Left ventricle myocardium inferior (tissue), 1 donor: Measurements from ENCODE around the gene SLC38A5. TPM values are rescaled to one million over a fixed set of nuclear protein-coding genes. Genes with fewer than 3 reads are reported as not detected.
A peak's percentile ranks its signal among the peaks of the same experiment; 100 is the strongest.

Source experiments
- DNase-seq: peaks from one replicate; pipeline ENCODE4 v3.0.0-alpha.2; 2020
- H3K27ac ChIP-seq: fragments of 200-600 bp; replicated peaks from 2 replicates; pipeline ENCODE4 v1.8.0; 2021
- H3K27me3 ChIP-seq: fragments of 200-600 bp; 2 replicates; pipeline ENCODE4 v1.8.0; 2021; ENCODE audit warnings: low read depth
- H3K36me3 ChIP-seq: fragments of 200-600 bp; 2 replicates; pipeline ENCODE4 v1.8.0; 2021
- H3K4me1 ChIP-seq: fragments of 200-600 bp; 2 replicates; pipeline ENCODE4 v1.8.0; 2021
- H3K4me3 ChIP-seq: fragments of 200-600 bp; 2 replicates; pipeline ENCODE4 v1.8.0; 2021; ENCODE audit warnings: mild to moderate bottlenecking, moderate library complexity
- H3K9me3 ChIP-seq: fragments of 200-600 bp; replicated peaks from 2 replicates; pipeline ENCODE4 v1.8.0; 2021
- CTCF ChIP-seq: fragments of 200-600 bp; IDR thresholded peaks from 2 replicates; pipeline ENCODE4 v1.8.0; 2021; ENCODE audit warnings: antibody characterized with exemption, mild to moderate bottlenecking, borderline replicate concordance
- intact Hi-C: fragments of 100-400 bp; cut with micrococcal nuclease; formaldehyde crosslinking; loops from one replicate; pipeline ENCODE4 v1.11.0; 2022
- total RNA-seq: library from RNA; stranded (reverse); fragmentation: NEBNext Ultra II Directional; extraction: Animal tissue kit (Norgen Biotek cat#: 25700); gene quantifications from one replicate; pipeline ENCODE4 v1.2.1, GENCODE V29; 2021
- donor health status: DM: no; HTN: yes; CAD: no; lungs with severe emphysema.

SLC38A5 gene
- total RNA-seq, 1 donor from 2014 or later, result 0.71 TPM

GRCh38 chrX:48468693-48469691 is 1.1 kb downstream of the SLC38A5 start:
- intact Hi-C loops, result no loop called here

GRCh38 chrX:48468247-48468671 is 1.8 kb downstream of the SLC38A5 start:
- peaks cover 12% of the 10 kb centered on the region for H3K27me3 ChIP-seq
- intact Hi-C loops, result no loop called here
- H3K4me3 ChIP-seq, result no peak overlapping the region
- no peak for DNase-seq
- no peaks in the 10 kb centered on the region for H3K4me1 ChIP-seq
- no peak overlapping the region for H3K27ac ChIP-seq
- no peaks in the 10 kb centered on the region for H3K9me3 ChIP-seq
- H3K36me3 ChIP-seq, result no peaks in the 10 kb centered on the region
- no peak for TF ChIP-seq CTCF

More at GRCh38 chrX:48468693-48469691, 1.1 kb downstream of the SLC38A5 start:
- no peak for DNase-seq
- no peak overlapping the region for H3K27ac ChIP-seq
- no peak overlapping the region for H3K4me3 ChIP-seq
- H3K4me1 ChIP-seq, result no peaks in the 10 kb centered on the region
- H3K9me3 ChIP-seq, result no peaks in the 10 kb centered on the region
- no peak for TF ChIP-seq CTCF
- H3K36me3 ChIP-seq, result no peaks in the 10 kb centered on the region
- peaks cover 12% of the 10 kb centered on the region for H3K27me3 ChIP-seq

- Histone ChIP-seq H3K27ac (no peak overlapping the region), H3K4me3 (no peak overlapping the region)
Observed at GRCh38 chrX:48467281-48467761, 2.7 kb downstream of the SLC38A5 start.

GRCh38 chrX:48466696-48467095 is 3.4 kb downstream of the SLC38A5 start:
- H3K27ac ChIP-seq, result no peak overlapping the region
- no peak for TF ChIP-seq CTCF
- peaks cover 12% of the 10 kb centered on the region for H3K27me3 ChIP-seq
- DNase-seq, result no peak
- H3K4me3 ChIP-seq, result no peak overlapping the region
- intact Hi-C loops, result no loop called here
- no peaks in the 10 kb centered on the region for H3K9me3 ChIP-seq
- no peaks in the 10 kb centered on the region for H3K36me3 ChIP-seq
- no peaks in the 10 kb centered on the region for H3K4me1 ChIP-seq

More at GRCh38 chrX:48467281-48467761, 2.7 kb downstream of the SLC38A5 start:
- intact Hi-C loops, result no loop called here
- DNase-seq, result no peak
- Histone ChIP-seq H3K4me1 (no peaks in the 10 kb centered on the region), H3K36me3 (no peaks in the 10 kb centered on the region), H3K27me3 (peaks cover 12% of the 10 kb centered on the region), H3K9me3 (no peaks in the 10 kb centered on the region)
- TF ChIP-seq CTCF, result no peak

- DNase-seq, result no peak
- H3K9me3 ChIP-seq, result no peaks in the 10 kb centered on the region
- no peak overlapping the region for H3K4me3 ChIP-seq
- no peaks in the 10 kb centered on the region for H3K4me1 ChIP-seq
- peak overlapping the region; percentile 19 for H3K27ac ChIP-seq
- intact Hi-C loops, result no loop called here
- peaks cover 12% of the 10 kb centered on the region for H3K27me3 ChIP-seq
- TF ChIP-seq CTCF, result no peak
- no peaks in the 10 kb centered on the region for H3K36me3 ChIP-seq
Observed at GRCh38 chrX:48465336-48465933, 4.6 kb downstream of the SLC38A5 start.
